HepG2 (cell line): ENCODE results near the gene SND1. TPM values are rescaled to one million over a fixed set of nuclear protein-coding genes. Genes with fewer than 3 reads are reported as not detected.

Experiments
- CBX1 ChIP-seq: IDR thresholded peaks from one replicate; pipeline ENCODE4 v1.6.1; 2016; ENCODE audit warnings: antibody characterized with exemption, low read depth
- CEBPZ ChIP-seq: IDR thresholded peaks from 2 replicates; pipeline ENCODE4 v1.6.1; 2012; ENCODE audit warnings: low read length, improper control_type of control experiment
- GZF1 ChIP-seq: sonication (generic); formaldehyde crosslinking; IDR thresholded peaks from 2 replicates; pipeline ENCODE4 v1.5.1; 2020; ENCODE audit warnings: mild to moderate bottlenecking, missing genetic modification reagents
- HDAC6 ChIP-seq: fragments of 200-600 bp; sonication (generic); IDR thresholded peaks from 2 replicates; pipeline ENCODE4 v1.7.0; 2017; ENCODE audit warnings: mild to moderate bottlenecking, antibody characterized with exemption, low read length, low read depth
- RELA ChIP-seq: sonication (generic); formaldehyde crosslinking; IDR thresholded peaks from 2 replicates; pipeline ENCODE4 v1.4.0; 2020; ENCODE audit warnings: missing genetic modification reagents
- ZNF276 ChIP-seq: sonication (generic); formaldehyde crosslinking; IDR thresholded peaks from 2 replicates; pipeline ENCODE4 v1.4.0; 2020; ENCODE audit warnings: mild to moderate bottlenecking, low read depth, missing genetic modification reagents
- ZNF557 ChIP-seq: sonication (generic); formaldehyde crosslinking; IDR thresholded peaks from 2 replicates; pipeline ENCODE4 v1.4.0; 2020; ENCODE audit warnings: missing genetic modification reagents
- polyA plus RNA-seq, 8 experiments: library from polyadenylated mRNA; depleted of rRNA in 3 of 8; stranded (reverse) in 7 of 8; unstranded in 1 of 8; fragments of >200 nt; fragmentation: Illumina TruSeq in 4 of 8; extraction: Trizol in 4 of 8; gene quantifications; 2 replicates each; pipeline versions ENCODE4 v1.2.1 to v1.2.3, GENCODE V29; 2011 to 2016; ENCODE audit warnings: low read depth in 4 of 8, missing spikeins in 1 of 8, mixed read lengths in 1 of 8; ENCODE audit not compliant: insufficient read depth in 1 of 8
- total RNA-seq, 5 experiments: library from RNA; depleted of rRNA; stranded (reverse); fragments of >200 nt; fragmentation: Illumina TruSeq; extraction: Trizol; gene quantifications; 2 replicates each; pipeline ENCODE4 v1.2.3, GENCODE V29; 2016; ENCODE audit warnings: low read depth in 1 of 5

SND1 gene
- total and polyA plus RNA-seq, 2 of the 13 experiments (the other 11 are each of a cell fraction or from before 2014, with no cell fraction given) = 110 to 182 TPM

GRCh38 chr7:128115336-128115820, 463.4 kb downstream of the SND1 start (continued):
- TF ChIP-seq ZNF557 (no peak), ZNF276 (no peak), RELA (no peak), HDAC6 (no peak), GZF1 (no peak), CEBPZ (no peak), CBX1 (no peak)
- TF ChIP-seq, all 625 proteins: peak for 0
